ENCODE measurements around the gene DUSP6. TPM values are rescaled to one million over a fixed set of nuclear protein-coding genes. Genes with fewer than 3 reads are reported as not detected.
A peak's percentile ranks its signal among the peaks of the same experiment; 100 is the strongest.

DUSP6 gene
- total RNA-seq, 4 donors from 2014 or later, result 22.9 to 83.4 (median 53.2) TPM

DNA sequence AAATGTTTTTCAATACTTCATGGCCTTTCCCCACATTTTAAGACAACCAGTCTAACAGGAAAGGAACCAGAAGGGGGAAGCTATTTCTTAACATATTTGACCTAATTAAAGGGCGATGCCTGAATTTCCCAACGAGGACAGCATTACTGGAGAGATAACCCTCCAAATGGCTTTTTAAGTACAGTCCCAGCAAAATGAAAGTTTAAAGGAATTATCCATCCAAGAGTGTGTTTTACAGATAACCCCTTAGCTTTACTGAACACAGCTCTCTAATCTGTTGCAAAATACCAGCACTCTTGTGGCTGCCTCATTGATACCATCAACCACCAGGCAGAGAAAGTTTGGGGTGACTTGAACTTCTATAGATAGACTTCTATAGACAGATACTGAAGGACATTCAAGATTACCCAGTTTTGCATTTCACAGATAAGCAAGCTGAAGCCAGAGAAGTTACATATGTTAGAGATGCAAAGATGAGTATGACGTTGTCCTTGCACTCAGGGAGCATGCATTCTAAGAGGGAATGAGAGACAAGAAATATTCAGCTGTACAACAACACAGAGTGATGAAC lies 41.3 kb upstream of the DUSP6 start:
- Histone ChIP-seq H3K36me3 (no peaks in the 10 kb centered on the region), H3K4me1 (peaks cover 0 to 31% (median 17%) of the 10 kb centered on the region in 4 donors), H3K27me3 (no peaks in the 10 kb centered on the region), H3K4me3 (no peak overlapping the region), H3K9me3 (no peaks in the 10 kb centered on the region), H3K27ac (no peak overlapping the region)
- TF ChIP-seq EP300 (IDR thresholded peaks at IDR 0.05; ENCODE audit: low read depth), result no peak
- no peak for TF ChIP-seq POLR2AphosphoS5 (IDR thresholded peaks at IDR 0.05)
- no peak for TF ChIP-seq CTCF (IDR thresholded peaks at IDR 0.05)
- TF ChIP-seq POLR2A (IDR thresholded peaks at IDR 0.05), result no peak
- DNase-seq, result no peak
- intact Hi-C loops (cut with DNase I; ENCODE audit: low total_unique reads), result no loop called here
- 63 to 82% methylated on average over 3 of the region's 3 CpGs for WGBS, 2 donors (ENCODE audit: low coverage in 1 of 2)
- in situ Hi-C loops (cut with MboI; ENCODE audit: low pct_ligation_motif_present in 1 of 4, low pct_unique_long_range_greater_than_20kb in 1 of 4, low sequenced_read_pairs in 3 of 4), result no loop called here

- intact Hi-C loops (cut with DNase I; ENCODE audit: low total_unique reads) (no loop called here), in situ Hi-C loops (cut with MboI; ENCODE audit: low pct_ligation_motif_present in 1 of 4, low pct_unique_long_range_greater_than_20kb in 1 of 4, low sequenced_read_pairs in 3 of 4) (no loop called here)
- TF ChIP-seq POLR2AphosphoS5 (IDR thresholded peaks at IDR 0.05) (no peak), POLR2A (IDR thresholded peaks at IDR 0.05) (no peak), CTCF (IDR thresholded peaks at IDR 0.05) (no peak), EP300 (IDR thresholded peaks at IDR 0.05; ENCODE audit: low read depth) (no peak)
- no peak overlapping the region for H3K4me3 ChIP-seq
- peaks cover 0 to 28% (median 15%) of the 10 kb centered on the region in 4 donors for H3K4me1 ChIP-seq
- WGBS, 2 donors (ENCODE audit: low coverage in 1 of 2), result 88 to 96% methylated on average over 3 of the region's 3 CpGs
- H3K36me3 ChIP-seq, result no peaks in the 10 kb centered on the region
- no peaks in the 10 kb centered on the region for H3K9me3 ChIP-seq
- DNase-seq, result no peak
- no peak overlapping the region for H3K27ac ChIP-seq
- H3K27me3 ChIP-seq, result no peaks in the 10 kb centered on the region
These were observed 40.1 kb upstream of the DUSP6 start for GRCh38 chr12:89392391-89392790.

GRCh38 chr12:89391726-89392336 lies 39.5 kb upstream of the DUSP6 start:
- TF ChIP-seq CTCF (IDR thresholded peaks at IDR 0.05), result no peak
- TF ChIP-seq POLR2A (IDR thresholded peaks at IDR 0.05), result no peak
- TF ChIP-seq EP300 (IDR thresholded peaks at IDR 0.05; ENCODE audit: low read depth), result no peak
- TF ChIP-seq POLR2AphosphoS5 (IDR thresholded peaks at IDR 0.05), result no peak
- intact Hi-C loops (cut with DNase I; ENCODE audit: low total_unique reads), result no loop called here
- Histone ChIP-seq H3K4me3 (no peak overlapping the region), H3K4me1 (peaks cover 0 to 28% (median 15%) of the 10 kb centered on the region in 4 donors), H3K36me3 (no peaks in the 10 kb centered on the region), H3K27ac (peak overlapping the region in 2 of 4 donors; percentile 77 to 85), H3K9me3 (no peaks in the 10 kb centered on the region), H3K27me3 (no peaks in the 10 kb centered on the region)
- in situ Hi-C loops (cut with MboI; ENCODE audit: low pct_ligation_motif_present in 1 of 4, low pct_unique_long_range_greater_than_20kb in 1 of 4, low sequenced_read_pairs in 3 of 4), result no loop called here
- no peak for DNase-seq
- WGBS, 2 donors (ENCODE audit: low coverage in 1 of 2), result 91 to 96% methylated on average over 6 of the region's 6 CpGs

- peak; percentile 24 for DNase-seq
- intact Hi-C loops (cut with DNase I; ENCODE audit: low total_unique reads), result no loop called here
- Histone ChIP-seq H3K36me3 (no peaks in the 10 kb centered on the region), H3K4me3 (no peak overlapping the region), H3K4me1 (peaks cover 0 to 34% (median 19%) of the 10 kb centered on the region in 4 donors), H3K27ac (peak overlapping the region; percentile 73 to 86 (median 81)), H3K27me3 (no peaks in the 10 kb centered on the region), H3K9me3 (no peaks in the 10 kb centered on the region)
- TF ChIP-seq EP300 (IDR thresholded peaks at IDR 0.05; ENCODE audit: low read depth), result no peak
- no peak for TF ChIP-seq CTCF (IDR thresholded peaks at IDR 0.05)
- no peak for TF ChIP-seq POLR2A (IDR thresholded peaks at IDR 0.05)
- peak in 1 of 3 donors; percentile 45 for TF ChIP-seq POLR2AphosphoS5 (IDR thresholded peaks at IDR 0.05)
- in situ Hi-C loops (cut with MboI; ENCODE audit: low pct_ligation_motif_present in 1 of 4, low pct_unique_long_range_greater_than_20kb in 1 of 4, low sequenced_read_pairs in 3 of 4), result no loop called here
- 69 to 70% methylated on average over 2 to 3 of the region's 3 CpGs for WGBS, 2 donors (ENCODE audit: low coverage in 1 of 2)
These were observed 38.7 kb upstream of the DUSP6 start for GRCh38 chr12:89390802-89391673.

Measured in transverse colon (tissue), 4 donors.